ENCODE results near the gene TTC28. TPM values are rescaled to one million over a fixed set of nuclear protein-coding genes. Genes with fewer than 3 reads are reported as not detected.

The TTC28 gene
- total RNA-seq, 1 donor from 2014 or later: 88.8 TPM

DNA sequence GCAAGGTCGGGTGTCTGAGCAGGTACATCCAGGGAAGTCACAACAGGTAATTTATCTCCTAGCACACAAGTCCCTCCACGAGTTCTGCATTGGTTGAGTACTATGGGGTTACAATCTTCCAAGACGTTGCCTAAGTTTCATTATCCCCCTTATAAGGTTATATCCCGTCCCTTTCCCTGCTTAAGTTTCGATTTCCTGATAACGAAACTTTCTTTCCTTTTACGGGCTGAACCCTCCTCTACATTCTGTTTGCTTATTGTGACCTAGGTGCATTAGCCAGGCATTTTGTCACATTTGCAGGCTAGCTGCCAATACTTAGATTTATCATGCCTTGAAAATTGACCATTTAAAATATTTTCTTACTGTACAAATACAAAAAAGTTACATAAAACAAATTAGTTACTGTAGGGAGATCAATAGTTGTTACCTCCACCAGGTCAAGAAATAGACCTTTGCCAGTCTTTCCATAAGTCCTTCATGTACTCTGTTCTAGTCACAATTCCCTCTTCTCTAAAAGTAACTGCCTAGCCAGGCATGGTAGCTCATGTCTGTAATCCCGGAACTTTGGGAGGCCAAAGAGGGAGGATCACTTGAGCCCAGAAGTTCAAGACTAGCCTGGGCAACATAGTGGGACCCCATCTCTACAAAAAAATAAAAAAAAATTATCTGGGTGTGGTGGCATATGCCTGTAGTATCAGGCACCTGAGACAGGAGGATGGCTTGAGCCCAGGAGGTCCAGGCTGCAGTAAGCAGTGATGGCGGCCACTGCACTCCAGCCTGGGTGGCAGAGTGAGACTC is 746.3 kb downstream of the TTC28 start:
- no peak for DNase-seq (ENCODE audit: low spot score)

DNA sequence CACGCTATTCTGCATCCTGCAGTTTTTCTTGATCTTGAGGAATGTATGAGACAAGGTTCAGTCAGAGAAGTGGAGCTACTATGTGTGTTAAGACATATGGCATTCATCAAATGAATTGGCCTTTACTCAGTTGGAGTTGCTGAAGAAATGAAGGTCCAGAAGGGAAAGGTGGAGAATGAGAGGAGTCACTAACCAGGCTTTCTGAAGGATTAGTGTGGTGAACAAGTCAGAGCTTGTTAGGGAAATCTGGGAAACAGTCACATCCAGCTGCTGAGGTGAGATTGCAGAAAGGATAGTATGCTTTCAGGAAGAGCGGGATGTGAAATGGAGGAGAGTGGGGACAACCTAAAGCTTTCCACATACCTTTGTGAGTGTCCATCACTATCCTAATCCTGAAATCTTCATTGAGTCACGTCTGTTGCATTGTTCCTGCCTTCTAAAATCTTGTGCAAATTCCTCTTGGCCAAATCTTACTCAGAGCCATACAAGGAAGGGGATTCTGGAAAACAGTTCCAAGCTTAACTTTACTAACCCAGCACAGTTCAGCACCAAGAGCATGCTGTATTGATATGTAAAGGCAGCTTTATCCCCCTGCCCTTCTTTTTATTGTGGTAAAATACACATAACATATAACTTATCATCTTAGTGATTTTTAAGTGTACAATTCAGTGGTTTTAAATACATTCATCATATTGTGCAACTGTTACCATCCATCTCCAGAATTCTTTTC is 749.1 kb downstream of the TTC28 start:
- peak; percentile 26 for DNase-seq (ENCODE audit: low spot score)

Other genes with a start within 250 kb of the TTC28 start
- gene CHEK2, start 62.0 kb upstream of the TTC28 start, total RNA-seq (ENCODE audit: insufficient read depth, low replicate concordance): 92.2 TPM
- 10.8 TPM for gene HSCB, start 62.2 kb upstream of the TTC28 start, total RNA-seq (ENCODE audit: insufficient read depth, low replicate concordance)
- 33.2 TPM for gene CCDC117, start 92.9 kb upstream of the TTC28 start, total RNA-seq (ENCODE audit: insufficient read depth, low replicate concordance)
- 264 TPM for gene XBP1, start 120.7 kb upstream of the TTC28 start, total RNA-seq (ENCODE audit: insufficient read depth, low replicate concordance)
- gene ZNRF3, start 203.7 kb upstream of the TTC28 start, total RNA-seq (ENCODE audit: insufficient read depth, low replicate concordance): 7.7 TPM

Measured in umbilical cord (tissue), 2 donors.